Ovary (tissue), 3 donors: Measurements from ENCODE around the gene SNAP29.

Experiments used
- CTCF ChIP-seq, 3 donors: fragments of 450-650 bp in 2 of 3; fragments of 200-600 bp in 1 of 3; IDR thresholded peaks; one replicate each; pipeline versions ENCODE4 v1.5.1 to v1.8.0; 2016 to 2022; ENCODE audit warnings: antibody characterized with exemption in 3 of 3, mild to moderate bottlenecking in 1 of 3
- POLR2A ChIP-seq: fragments of 450-650 bp; IDR thresholded peaks from one replicate; pipeline ENCODE4 v1.6.1; 2017; ENCODE audit warnings: antibody characterized with exemption, mild to moderate bottlenecking, moderate library complexity
- donor health status: DM: no; HTN: no; CAD: no.

- no peak for TF ChIP-seq POLR2A
- TF ChIP-seq CTCF (IDR thresholded peaks at IDR 0.05), result no peak
These were observed 75.1 kb downstream of the SNAP29 start for GRCh38 chr22:20933910-20934309.
